GM23338 (cell line): ENCODE results near the gene BRSK2. TPM values are rescaled to one million over a fixed set of nuclear protein-coding genes. Genes with fewer than 3 reads are reported as not detected.

Experiments
- ATAC-seq: fragments of 200-7000 bp; cut with Tn5 transposase; 3 replicates; pipeline ENCODE4 v1.9.1; 2020
- DNase-seq: peaks from one replicate; pipeline ENCODE4 v3.0.0-alpha.2; 2015; ENCODE audit warnings: low spot score
- H2AFZ ChIP-seq: fragments of 200-600 bp; sonication (generic); 2 replicates; pipeline ENCODE4 v1.8.0; 2016; ENCODE audit warnings: antibody characterized with exemption, mild to moderate bottlenecking, moderate library complexity
- H3F3A ChIP-seq: fragments of 200-600 bp; sonication (generic); replicated peaks from 2 replicates; pipeline ENCODE4 v1.8.0; 2017; ENCODE audit warnings: antibody characterized with exemption, mixed run types, low read depth
- H3K27ac ChIP-seq: fragments of 200-600 bp; sonication (generic); 2 replicates; pipeline ENCODE4 v1.6.1; 2016; ENCODE audit warnings: low read depth
- H3K27me3 ChIP-seq: fragments of 200-600 bp; sonication (generic); 2 replicates; pipeline ENCODE4 v1.8.0; 2016; ENCODE audit warnings: mild to moderate bottlenecking, mixed run types, moderate library complexity; ENCODE audit not compliant: insufficient read depth
- H3K36me3 ChIP-seq: fragments of 200-600 bp; sonication (generic); 2 replicates; pipeline ENCODE4 v1.8.0; 2016; ENCODE audit warnings: mild to moderate bottlenecking; ENCODE audit not compliant: insufficient read depth
- H3K4me1 ChIP-seq: fragments of 200-600 bp; sonication (generic); 2 replicates; pipeline ENCODE4 v1.8.0; 2016; ENCODE audit warnings: mild to moderate bottlenecking, moderate library complexity; ENCODE audit not compliant: insufficient read depth
- H3K4me2 ChIP-seq: fragments of 200-600 bp; sonication (generic); 2 replicates; pipeline ENCODE4 v1.7.1; 2017; ENCODE audit warnings: mixed run types
- H3K4me3 ChIP-seq: fragments of 200-600 bp; sonication (generic); 2 replicates; pipeline ENCODE4 v1.6.1; 2016; ENCODE audit warnings: mixed run types
- H3K79me2 ChIP-seq: fragments of 200-600 bp; sonication (generic); replicated peaks from 2 replicates; pipeline ENCODE4 v1.8.0; 2017; ENCODE audit warnings: mild to moderate bottlenecking; ENCODE audit not compliant: insufficient read depth
- H3K9me2 ChIP-seq: fragments of 200-600 bp; sonication (generic); 2 replicates; pipeline ENCODE4 v1.8.0; 2017; ENCODE audit not compliant: insufficient read depth
- H4K20me1 ChIP-seq: fragments of 200-600 bp; sonication (generic); replicated peaks from 2 replicates; pipeline ENCODE4 v1.8.0; 2017; ENCODE audit warnings: mild to moderate bottlenecking; ENCODE audit not compliant: insufficient read depth
- H3K27ac Mint-ChIP-seq: 2 replicates; pipeline ENCODE4 v1.8.0; 2020; ENCODE audit warnings: inconsistent platforms, mild to moderate bottlenecking, moderate library complexity, mixed read lengths
- H3K27me3 Mint-ChIP-seq: 3 replicates; pipeline ENCODE4 v1.8.0; 2022; ENCODE audit warnings: low read depth, mild to moderate bottlenecking, moderate library complexity, mixed read lengths, inconsistent platforms; ENCODE audit not compliant: insufficient read depth, poor library complexity
- H3K36me3 Mint-ChIP-seq: 3 replicates; pipeline ENCODE4 v1.8.0; 2021; ENCODE audit warnings: low read depth, mild to moderate bottlenecking, inconsistent platforms, moderate library complexity, mixed read lengths
- H3K4me1 Mint-ChIP-seq: 3 replicates; pipeline ENCODE4 v1.8.0; 2020; ENCODE audit warnings: mild to moderate bottlenecking, inconsistent platforms, mixed read lengths
- H3K4me3 Mint-ChIP-seq: 3 replicates; pipeline ENCODE4 v1.8.0; 2021; ENCODE audit warnings: moderate library complexity, mild to moderate bottlenecking, inconsistent platforms, mixed read lengths
- H3K9me3 Mint-ChIP-seq: 3 replicates; pipeline ENCODE4 v1.8.0; 2020; ENCODE audit warnings: moderate library complexity, mild to moderate bottlenecking, inconsistent platforms, mixed read lengths
- CREB1 ChIP-seq: fragments of 250-450 bp; sonication (Bioruptor Pico); IDR thresholded peaks from 2 replicates; pipeline ENCODE4 v1.5.0; 2020; ENCODE audit warnings: low read depth, mild to moderate bottlenecking, moderate library complexity
- JUNB ChIP-seq: IDR thresholded peaks from one replicate; pipeline ENCODE4 v1.6.1; 2016; ENCODE audit warnings: antibody characterized with exemption; ENCODE audit not compliant: unreplicated experiment
- NANOG ChIP-seq: IDR thresholded peaks from 2 replicates; pipeline ENCODE4 v1.6.1; 2016; ENCODE audit warnings: antibody characterized with exemption, borderline replicate concordance
- STAT1 ChIP-seq: IDR thresholded peaks from one replicate; pipeline ENCODE4 v1.6.1; 2016; ENCODE audit warnings: antibody characterized with exemption; ENCODE audit not compliant: unreplicated experiment
- ZNF331 ChIP-seq: fragments of 250-450 bp; sonication (Bioruptor Pico); IDR thresholded peaks from 2 replicates; pipeline ENCODE4 v1.5.0; 2020; ENCODE audit warnings: low read depth, mild to moderate bottlenecking, moderate library complexity
- polyA plus RNA-seq: library from polyadenylated mRNA; unstranded; fragments of >200 nt; fragmentation: Nextera tagmentation; extraction: Ambion mirVana; gene quantifications from 2 replicates; pipeline ENCODE4 v1.2.1, GENCODE V29; 2016
- total RNA-seq: library from RNA; depleted of rRNA; stranded (reverse); fragments of >200 nt; shearing (Covaris generic); gene quantifications from 2 replicates; pipeline ENCODE4 v1.2.3, GENCODE V29; 2014
- TF ChIP-seq, protein P1 (sequence below), 2 experiments: fragments of 200-600 bp in 1 of 2; sonication (generic) in 1 of 2; conservative IDR thresholded peaks; 2 replicates each; pipeline versions ENCODE4 v1.5.1 to v1.6.1; 2016 to 2017; ENCODE audit warnings: antibody characterized with exemption in 2 of 2, low read depth in 2 of 2, mild to moderate bottlenecking in 2 of 2, moderate library complexity in 1 of 2
- TF ChIP-seq, protein P2 (sequence below): IDR thresholded peaks from one replicate; pipeline ENCODE4 v1.6.1; 2018; ENCODE audit warnings: antibody characterized with exemption; ENCODE audit not compliant: unreplicated experiment
- TF ChIP-seq, protein P3 (sequence below): fragments of 250-450 bp; sonication (Bioruptor Pico); IDR thresholded peaks from 2 replicates; pipeline ENCODE4 v1.5.0; 2020; ENCODE audit warnings: mild to moderate bottlenecking, moderate library complexity

The BRSK2 gene
- total and polyA plus RNA-seq, 2 experiments from 2014 or later: 7.2 to 20.3 TPM

DNA sequence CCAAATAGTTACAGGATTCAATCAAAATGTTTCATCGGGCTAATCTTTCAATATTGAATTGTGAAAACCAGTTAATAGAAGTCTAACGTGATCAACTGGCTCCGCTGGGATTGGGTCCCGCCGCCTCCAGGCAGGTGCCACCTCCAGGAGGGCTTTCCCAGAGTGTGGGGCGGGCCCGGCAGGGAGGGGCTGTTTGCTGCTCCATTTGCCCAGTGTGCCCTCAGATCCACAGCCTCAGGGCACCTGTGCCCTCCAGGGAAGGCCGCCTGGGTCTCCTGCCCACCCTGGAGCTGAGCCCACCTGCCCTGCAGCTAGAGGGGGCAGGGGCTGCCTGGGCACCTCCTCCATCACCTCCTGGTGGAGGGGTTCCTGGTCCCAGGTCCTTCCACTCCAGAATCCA is 17.9 kb downstream of the BRSK2 start:
- ATAC-seq (no peak), DNase-seq (no peak)
- no peaks in the 10 kb centered on the region for H3K9me2 ChIP-seq
- Mint-ChIP-seq H3K4me3 (no peak overlapping the region), H3K36me3 (peaks cover 3% of the 10 kb centered on the region; the same call in 2 of the 3 replicates), H3K27ac (no peak overlapping the region), H3K9me3 (no peaks in the 10 kb centered on the region; the same call in 2 of the 3 replicates), H3K4me1 (no peaks in the 10 kb centered on the region), H3K27me3 (peaks cover 3% of the 10 kb centered on the region)
- H3F3A ChIP-seq: no peaks in the 10 kb centered on the region
- no peak overlapping the region for H2AFZ ChIP-seq
- H3K27ac ChIP-seq: no peak overlapping the region
- no peak overlapping the region for H3K4me2 ChIP-seq
- H3K27me3 ChIP-seq: no peaks in the 10 kb centered on the region
- peaks cover 17% of the 10 kb centered on the region; the same call in 1 of the 2 replicates for H3K79me2 ChIP-seq
- H3K36me3 ChIP-seq: no peaks in the 10 kb centered on the region
- TF ChIP-seq, protein P1, sequence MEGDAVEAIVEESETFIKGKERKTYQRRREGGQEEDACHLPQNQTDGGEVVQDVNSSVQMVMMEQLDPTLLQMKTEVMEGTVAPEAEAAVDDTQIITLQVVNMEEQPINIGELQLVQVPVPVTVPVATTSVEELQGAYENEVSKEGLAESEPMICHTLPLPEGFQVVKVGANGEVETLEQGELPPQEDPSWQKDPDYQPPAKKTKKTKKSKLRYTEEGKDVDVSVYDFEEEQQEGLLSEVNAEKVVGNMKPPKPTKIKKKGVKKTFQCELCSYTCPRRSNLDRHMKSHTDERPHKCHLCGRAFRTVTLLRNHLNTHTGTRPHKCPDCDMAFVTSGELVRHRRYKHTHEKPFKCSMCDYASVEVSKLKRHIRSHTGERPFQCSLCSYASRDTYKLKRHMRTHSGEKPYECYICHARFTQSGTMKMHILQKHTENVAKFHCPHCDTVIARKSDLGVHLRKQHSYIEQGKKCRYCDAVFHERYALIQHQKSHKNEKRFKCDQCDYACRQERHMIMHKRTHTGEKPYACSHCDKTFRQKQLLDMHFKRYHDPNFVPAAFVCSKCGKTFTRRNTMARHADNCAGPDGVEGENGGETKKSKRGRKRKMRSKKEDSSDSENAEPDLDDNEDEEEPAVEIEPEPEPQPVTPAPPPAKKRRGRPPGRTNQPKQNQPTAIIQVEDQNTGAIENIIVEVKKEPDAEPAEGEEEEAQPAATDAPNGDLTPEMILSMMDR (conservative IDR thresholded peaks at IDR 0.05; ENCODE audit: low read depth in 2 of 2): no peak
- TF ChIP-seq, protein P2, sequence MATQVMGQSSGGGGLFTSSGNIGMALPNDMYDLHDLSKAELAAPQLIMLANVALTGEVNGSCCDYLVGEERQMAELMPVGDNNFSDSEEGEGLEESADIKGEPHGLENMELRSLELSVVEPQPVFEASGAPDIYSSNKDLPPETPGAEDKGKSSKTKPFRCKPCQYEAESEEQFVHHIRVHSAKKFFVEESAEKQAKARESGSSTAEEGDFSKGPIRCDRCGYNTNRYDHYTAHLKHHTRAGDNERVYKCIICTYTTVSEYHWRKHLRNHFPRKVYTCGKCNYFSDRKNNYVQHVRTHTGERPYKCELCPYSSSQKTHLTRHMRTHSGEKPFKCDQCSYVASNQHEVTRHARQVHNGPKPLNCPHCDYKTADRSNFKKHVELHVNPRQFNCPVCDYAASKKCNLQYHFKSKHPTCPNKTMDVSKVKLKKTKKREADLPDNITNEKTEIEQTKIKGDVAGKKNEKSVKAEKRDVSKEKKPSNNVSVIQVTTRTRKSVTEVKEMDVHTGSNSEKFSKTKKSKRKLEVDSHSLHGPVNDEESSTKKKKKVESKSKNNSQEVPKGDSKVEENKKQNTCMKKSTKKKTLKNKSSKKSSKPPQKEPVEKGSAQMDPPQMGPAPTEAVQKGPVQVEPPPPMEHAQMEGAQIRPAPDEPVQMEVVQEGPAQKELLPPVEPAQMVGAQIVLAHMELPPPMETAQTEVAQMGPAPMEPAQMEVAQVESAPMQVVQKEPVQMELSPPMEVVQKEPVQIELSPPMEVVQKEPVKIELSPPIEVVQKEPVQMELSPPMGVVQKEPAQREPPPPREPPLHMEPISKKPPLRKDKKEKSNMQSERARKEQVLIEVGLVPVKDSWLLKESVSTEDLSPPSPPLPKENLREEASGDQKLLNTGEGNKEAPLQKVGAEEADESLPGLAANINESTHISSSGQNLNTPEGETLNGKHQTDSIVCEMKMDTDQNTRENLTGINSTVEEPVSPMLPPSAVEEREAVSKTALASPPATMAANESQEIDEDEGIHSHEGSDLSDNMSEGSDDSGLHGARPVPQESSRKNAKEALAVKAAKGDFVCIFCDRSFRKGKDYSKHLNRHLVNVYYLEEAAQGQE: no peak
- H3K4me3 ChIP-seq: no peak overlapping the region
- H3K4me1 ChIP-seq: no peaks in the 10 kb centered on the region
- H4K20me1 ChIP-seq: no peaks in the 10 kb centered on the region; the same call in none of the 2 replicates

DNA sequence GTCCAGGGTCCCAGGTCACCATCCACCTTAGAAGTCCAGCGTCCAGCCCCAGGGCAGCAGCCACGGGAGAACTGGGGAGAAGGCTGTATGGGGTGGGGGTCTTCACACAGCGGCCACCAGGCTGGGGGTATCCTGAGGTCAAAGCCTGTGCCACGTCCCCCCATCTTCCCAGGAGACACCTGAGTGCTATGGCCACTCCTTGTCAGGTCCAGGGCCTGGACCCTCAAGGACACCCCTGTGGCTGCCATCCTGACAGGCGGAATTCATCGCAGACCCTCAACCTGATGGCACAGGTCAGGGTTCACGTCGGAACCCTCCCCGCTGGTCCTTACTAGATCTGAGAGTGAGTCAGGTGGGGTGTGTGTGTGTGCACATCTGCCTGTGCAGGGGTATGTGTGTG is 18.6 kb downstream of the BRSK2 start:
- H3K4me3 ChIP-seq: no peak overlapping the region
- H3K27ac Mint-ChIP-seq: no peak overlapping the region
- peaks cover 3% of the 10 kb centered on the region; the same call in 2 of the 3 replicates for H3K36me3 Mint-ChIP-seq
- H3K27ac ChIP-seq: no peak overlapping the region
- no peaks in the 10 kb centered on the region for H3K27me3 ChIP-seq
- no peaks in the 10 kb centered on the region for H3K9me2 ChIP-seq
- H2AFZ ChIP-seq: no peak overlapping the region
- peaks cover 3% of the 10 kb centered on the region for H3K27me3 Mint-ChIP-seq
- H3K9me3 Mint-ChIP-seq: no peaks in the 10 kb centered on the region; the same call in 2 of the 3 replicates
- H3K4me2 ChIP-seq: no peak overlapping the region
- H4K20me1 ChIP-seq: no peaks in the 10 kb centered on the region; the same call in none of the 2 replicates
- no peak for DNase-seq
- H3K36me3 ChIP-seq: no peaks in the 10 kb centered on the region
- H3K4me3 Mint-ChIP-seq: no peak overlapping the region
- no peaks in the 10 kb centered on the region for H3K4me1 ChIP-seq
- no peaks in the 10 kb centered on the region for H3F3A ChIP-seq
- ATAC-seq: no peak
- no peaks in the 10 kb centered on the region for H3K4me1 Mint-ChIP-seq
- H3K79me2 ChIP-seq: peaks cover 10% of the 10 kb centered on the region; the same call in 1 of the 2 replicates
- TF ChIP-seq STAT1 (no peak), CREB1 (no peak), JUNB (no peak), NANOG (no peak), ZNF331 (CRISPR knock-in tag) (no peak)
- TF ChIP-seq, protein P3, sequence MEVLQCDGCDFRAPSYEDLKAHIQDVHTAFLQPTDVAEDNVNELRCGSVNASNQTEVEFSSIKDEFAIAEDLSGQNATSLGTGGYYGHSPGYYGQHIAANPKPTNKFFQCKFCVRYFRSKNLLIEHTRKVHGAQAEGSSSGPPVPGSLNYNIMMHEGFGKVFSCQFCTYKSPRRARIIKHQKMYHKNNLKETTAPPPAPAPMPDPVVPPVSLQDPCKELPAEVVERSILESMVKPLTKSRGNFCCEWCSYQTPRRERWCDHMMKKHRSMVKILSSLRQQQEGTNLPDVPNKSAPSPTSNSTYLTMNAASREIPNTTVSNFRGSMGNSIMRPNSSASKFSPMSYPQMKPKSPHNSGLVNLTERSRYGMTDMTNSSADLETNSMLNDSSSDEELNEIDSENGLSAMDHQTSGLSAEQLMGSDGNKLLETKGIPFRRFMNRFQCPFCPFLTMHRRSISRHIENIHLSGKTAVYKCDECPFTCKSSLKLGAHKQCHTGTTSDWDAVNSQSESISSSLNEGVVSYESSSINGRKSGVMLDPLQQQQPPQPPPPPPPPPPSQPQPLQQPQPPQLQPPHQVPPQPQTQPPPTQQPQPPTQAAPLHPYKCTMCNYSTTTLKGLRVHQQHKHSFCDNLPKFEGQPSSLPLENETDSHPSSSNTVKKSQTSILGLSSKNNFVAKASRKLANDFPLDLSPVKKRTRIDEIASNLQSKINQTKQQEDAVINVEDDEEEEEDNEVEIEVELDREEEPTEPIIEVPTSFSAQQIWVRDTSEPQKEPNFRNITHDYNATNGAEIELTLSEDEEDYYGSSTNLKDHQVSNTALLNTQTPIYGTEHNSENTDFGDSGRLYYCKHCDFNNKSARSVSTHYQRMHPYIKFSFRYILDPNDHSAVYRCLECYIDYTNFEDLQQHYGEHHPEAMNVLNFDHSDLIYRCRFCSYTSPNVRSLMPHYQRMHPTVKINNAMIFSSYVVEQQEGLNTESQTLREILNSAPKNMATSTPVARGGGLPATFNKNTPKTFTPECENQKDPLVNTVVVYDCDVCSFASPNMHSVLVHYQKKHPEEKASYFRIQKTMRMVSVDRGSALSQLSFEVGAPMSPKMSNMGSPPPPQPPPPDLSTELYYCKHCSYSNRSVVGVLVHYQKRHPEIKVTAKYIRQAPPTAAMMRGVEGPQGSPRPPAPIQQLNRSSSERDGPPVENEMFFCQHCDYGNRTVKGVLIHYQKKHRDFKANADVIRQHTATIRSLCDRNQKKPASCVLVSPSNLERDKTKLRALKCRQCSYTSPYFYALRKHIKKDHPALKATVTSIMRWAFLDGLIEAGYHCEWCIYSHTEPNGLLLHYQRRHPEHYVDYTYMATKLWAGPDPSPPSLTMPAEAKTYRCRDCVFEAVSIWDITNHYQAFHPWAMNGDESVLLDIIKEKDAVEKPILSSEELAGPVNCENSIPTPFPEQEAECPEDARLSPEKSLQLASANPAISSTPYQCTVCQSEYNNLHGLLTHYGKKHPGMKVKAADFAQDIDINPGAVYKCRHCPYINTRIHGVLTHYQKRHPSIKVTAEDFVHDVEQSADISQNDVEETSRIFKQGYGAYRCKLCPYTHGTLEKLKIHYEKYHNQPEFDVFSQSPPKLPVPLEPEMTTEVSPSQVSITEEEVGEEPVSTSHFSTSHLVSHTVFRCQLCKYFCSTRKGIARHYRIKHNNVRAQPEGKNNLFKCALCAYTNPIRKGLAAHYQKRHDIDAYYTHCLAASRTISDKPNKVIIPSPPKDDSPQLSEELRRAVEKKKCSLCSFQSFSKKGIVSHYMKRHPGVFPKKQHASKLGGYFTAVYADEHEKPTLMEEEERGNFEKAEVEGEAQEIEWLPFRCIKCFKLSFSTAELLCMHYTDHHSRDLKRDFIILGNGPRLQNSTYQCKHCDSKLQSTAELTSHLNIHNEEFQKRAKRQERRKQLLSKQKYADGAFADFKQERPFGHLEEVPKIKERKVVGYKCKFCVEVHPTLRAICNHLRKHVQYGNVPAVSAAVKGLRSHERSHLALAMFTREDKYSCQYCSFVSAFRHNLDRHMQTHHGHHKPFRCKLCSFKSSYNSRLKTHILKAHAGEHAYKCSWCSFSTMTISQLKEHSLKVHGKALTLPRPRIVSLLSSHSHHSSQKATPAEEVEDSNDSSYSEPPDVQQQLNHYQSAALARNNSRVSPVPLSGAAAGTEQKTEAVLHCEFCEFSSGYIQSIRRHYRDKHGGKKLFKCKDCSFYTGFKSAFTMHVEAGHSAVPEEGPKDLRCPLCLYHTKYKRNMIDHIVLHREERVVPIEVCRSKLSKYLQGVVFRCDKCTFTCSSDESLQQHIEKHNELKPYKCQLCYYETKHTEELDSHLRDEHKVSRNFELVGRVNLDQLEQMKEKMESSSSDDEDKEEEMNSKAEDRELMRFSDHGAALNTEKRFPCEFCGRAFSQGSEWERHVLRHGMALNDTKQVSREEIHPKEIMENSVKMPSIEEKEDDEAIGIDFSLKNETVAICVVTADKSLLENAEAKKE: no peak
